Skeletal muscle tissue (tissue), 4 donors: ENCODE results near the gene MPV17L2. TPM values are rescaled to one million over a fixed set of nuclear protein-coding genes. Genes with fewer than 3 reads are reported as not detected.
A peak's percentile ranks its signal among the peaks of the same experiment; 100 is the strongest.

Experiments used
- H3K27ac ChIP-seq: one replicate; pipeline ENCODE4 v1.7.0; 2013; ENCODE audit warnings: mild to moderate bottlenecking, low read depth, low read length, inconsistent platforms
- H3K27me3 ChIP-seq, 3 donors: one replicate each; pipeline ENCODE4 v1.7.0; 2013; ENCODE audit warnings: low read length in 3 of 3; ENCODE audit not compliant: control insufficient read depth in 3 of 3, insufficient read depth in 3 of 3
- H3K36me3 ChIP-seq, 3 donors: one replicate each; pipeline ENCODE4 v1.7.0; 2013; ENCODE audit warnings: low read length in 3 of 3; ENCODE audit not compliant: control insufficient read depth in 3 of 3, insufficient read depth in 3 of 3
- H3K4me1 ChIP-seq, 3 donors: one replicate each; pipeline ENCODE4 v1.7.0; 2013; ENCODE audit warnings: low read length in 3 of 3, mild to moderate bottlenecking in 3 of 3; ENCODE audit not compliant: control insufficient read depth in 3 of 3, insufficient read depth in 3 of 3
- H3K4me3 ChIP-seq, 3 donors: one replicate each; pipeline ENCODE4 v1.7.0; 2013; ENCODE audit warnings: low read length in 3 of 3
- H3K9ac ChIP-seq, 3 donors: one replicate each; pipeline ENCODE4 v1.7.0; 2013; ENCODE audit warnings: low read length in 3 of 3, mild to moderate bottlenecking in 3 of 3, moderate library complexity in 2 of 3, low read depth in 1 of 3
- H3K9me3 ChIP-seq, 3 donors: one replicate each; pipeline ENCODE4 v1.7.0; 2013; ENCODE audit warnings: low read length in 3 of 3; ENCODE audit not compliant: control insufficient read depth in 3 of 3
- total RNA-seq: library from RNA; depleted of rRNA; stranded (reverse); fragments of >200 nt; gene quantifications from one replicate; pipeline ENCODE4 v1.2.3, GENCODE V29; 2014
- donor health status: Osteomylitis.

The MPV17L2 gene
- total RNA-seq, 1 donor from 2014 or later: 4.2 TPM

- Histone ChIP-seq H3K4me3 (no peak overlapping the region), H3K36me3 (no peaks in the 10 kb centered on the region), H3K9me3 (no peaks in the 10 kb centered on the region), H3K4me1 (no peaks in the 10 kb centered on the region), H3K27ac (no peak overlapping the region), H3K27me3 (no peaks in the 10 kb centered on the region), H3K9ac (no peak overlapping the region)
Observed at GRCh38 chr19:18183529-18183928, 9.5 kb upstream of the MPV17L2 start.

GRCh38 chr19:18185538-18185937 lies 7.5 kb upstream of the MPV17L2 start:
- H3K4me1 ChIP-seq: no peaks in the 10 kb centered on the region
- no peaks in the 10 kb centered on the region for H3K27me3 ChIP-seq
- H3K36me3 ChIP-seq: no peaks in the 10 kb centered on the region
- no peak overlapping the region for H3K9ac ChIP-seq
- H3K4me3 ChIP-seq: no peak overlapping the region
- H3K27ac ChIP-seq: no peak overlapping the region
- no peaks in the 10 kb centered on the region for H3K9me3 ChIP-seq

GRCh38 chr19:18190278-18190677 lies 2.7 kb upstream of the MPV17L2 start:
- no peaks in the 10 kb centered on the region for H3K9me3 ChIP-seq
- no peaks in the 10 kb centered on the region for H3K27me3 ChIP-seq
- H3K27ac ChIP-seq: no peak overlapping the region
- no peak overlapping the region for H3K9ac ChIP-seq
- H3K4me3 ChIP-seq: no peak overlapping the region
- peaks cover 13 to 18% (median 14%) of the 10 kb centered on the region in 3 donors for H3K4me1 ChIP-seq
- H3K36me3 ChIP-seq: peaks cover 0 to 4% (median 0%) of the 10 kb centered on the region in 3 donors

- Histone ChIP-seq H3K9me3 (no peaks in the 10 kb centered on the region), H3K4me1 (peaks cover 13 to 18% (median 14%) of the 10 kb centered on the region in 3 donors), H3K27me3 (no peaks in the 10 kb centered on the region), H3K9ac (peak overlapping the region; percentile 73 to 85 (median 79)), H3K4me3 (peak overlapping the region; percentile 64 to 79 (median 79)), H3K27ac (peak overlapping the region; percentile 97), H3K36me3 (peaks cover 7 to 12% (median 8%) of the 10 kb centered on the region in 3 donors)
Observed at GRCh38 chr19:18191640-18192062, 1.4 kb upstream of the MPV17L2 start.

- H3K4me1 ChIP-seq: peaks cover 13 to 23% (median 14%) of the 10 kb centered on the region in 3 donors
- H3K9ac ChIP-seq: peak overlapping the region; percentile 82 to 90 (median 89)
- H3K36me3 ChIP-seq: peaks cover 14 to 24% (median 22%) of the 10 kb centered on the region in 3 donors
- peak overlapping the region; percentile 75 to 86 (median 83) for H3K4me3 ChIP-seq
- no peaks in the 10 kb centered on the region for H3K9me3 ChIP-seq
- H3K27ac ChIP-seq: peak overlapping the region; percentile 85
- no peaks in the 10 kb centered on the region for H3K27me3 ChIP-seq
Observed at GRCh38 chr19:18193388-18194180, 566 bp downstream of the MPV17L2 start.

GRCh38 chr19:18194181-18194530 lies 1.1 kb downstream of the MPV17L2 start:
- no peaks in the 10 kb centered on the region for H3K27me3 ChIP-seq
- peaks cover 20 to 28% (median 24%) of the 10 kb centered on the region in 3 donors for H3K36me3 ChIP-seq
- H3K4me1 ChIP-seq: peaks cover 13 to 23% (median 14%) of the 10 kb centered on the region in 3 donors
- peak overlapping the region; percentile 75 to 86 (median 83) for H3K4me3 ChIP-seq
- H3K9ac ChIP-seq: peak overlapping the region; percentile 82 to 90 (median 89)
- H3K27ac ChIP-seq: peak overlapping the region; percentile 26
- no peaks in the 10 kb centered on the region for H3K9me3 ChIP-seq

- Histone ChIP-seq H3K4me3 (peak overlapping the region in 2 of 3 donors; percentile 83 to 86), H3K9ac (peak overlapping the region in 2 of 3 donors; percentile 89 to 90), H3K27ac (peak overlapping the region; percentile 26), H3K4me1 (peaks cover 13 to 23% (median 14%) of the 10 kb centered on the region in 3 donors), H3K27me3 (no peaks in the 10 kb centered on the region), H3K36me3 (peaks cover 21 to 28% (median 25%) of the 10 kb centered on the region in 3 donors), H3K9me3 (no peaks in the 10 kb centered on the region)
Observed at GRCh38 chr19:18194554-18195238, 1.7 kb downstream of the MPV17L2 start.

GRCh38 chr19:18196511-18196845 lies 3.5 kb downstream of the MPV17L2 start:
- Histone ChIP-seq H3K27ac (no peak overlapping the region), H3K4me3 (no peak overlapping the region), H3K36me3 (peaks cover 27 to 32% (median 32%) of the 10 kb centered on the region in 3 donors), H3K9ac (no peak overlapping the region), H3K4me1 (peaks cover 13 to 23% (median 14%) of the 10 kb centered on the region in 3 donors), H3K27me3 (no peaks in the 10 kb centered on the region), H3K9me3 (no peaks in the 10 kb centered on the region)

GRCh38 chr19:18197306-18197705 lies 4.3 kb downstream of the MPV17L2 start:
- Histone ChIP-seq H3K4me1 (peaks cover 13 to 20% (median 15%) of the 10 kb centered on the region in 3 donors), H3K4me3 (no peak overlapping the region), H3K9ac (no peak overlapping the region), H3K36me3 (peaks cover 29 to 36% (median 32%) of the 10 kb centered on the region in 3 donors), H3K9me3 (no peaks in the 10 kb centered on the region), H3K27me3 (no peaks in the 10 kb centered on the region), H3K27ac (no peak overlapping the region)

- Histone ChIP-seq H3K4me3 (no peak overlapping the region), H3K36me3 (peaks cover 32 to 36% (median 32%) of the 10 kb centered on the region in 3 donors), H3K27me3 (no peaks in the 10 kb centered on the region), H3K9me3 (no peaks in the 10 kb centered on the region), H3K9ac (no peak overlapping the region), H3K27ac (no peak overlapping the region), H3K4me1 (peaks cover 13 to 24% (median 21%) of the 10 kb centered on the region in 3 donors)
Observed at GRCh38 chr19:18197941-18198340, 4.9 kb downstream of the MPV17L2 start.
